ENCODE results near the gene GPR85. TPM values are rescaled to one million over a fixed set of nuclear protein-coding genes. Genes with fewer than 3 reads are reported as not detected.

The GPR85 gene
- total and polyA plus RNA-seq, 2 donors (not counting 1 experiment from before 2014, with no cell fraction given): 3.0 to 9.2 TPM

DNA sequence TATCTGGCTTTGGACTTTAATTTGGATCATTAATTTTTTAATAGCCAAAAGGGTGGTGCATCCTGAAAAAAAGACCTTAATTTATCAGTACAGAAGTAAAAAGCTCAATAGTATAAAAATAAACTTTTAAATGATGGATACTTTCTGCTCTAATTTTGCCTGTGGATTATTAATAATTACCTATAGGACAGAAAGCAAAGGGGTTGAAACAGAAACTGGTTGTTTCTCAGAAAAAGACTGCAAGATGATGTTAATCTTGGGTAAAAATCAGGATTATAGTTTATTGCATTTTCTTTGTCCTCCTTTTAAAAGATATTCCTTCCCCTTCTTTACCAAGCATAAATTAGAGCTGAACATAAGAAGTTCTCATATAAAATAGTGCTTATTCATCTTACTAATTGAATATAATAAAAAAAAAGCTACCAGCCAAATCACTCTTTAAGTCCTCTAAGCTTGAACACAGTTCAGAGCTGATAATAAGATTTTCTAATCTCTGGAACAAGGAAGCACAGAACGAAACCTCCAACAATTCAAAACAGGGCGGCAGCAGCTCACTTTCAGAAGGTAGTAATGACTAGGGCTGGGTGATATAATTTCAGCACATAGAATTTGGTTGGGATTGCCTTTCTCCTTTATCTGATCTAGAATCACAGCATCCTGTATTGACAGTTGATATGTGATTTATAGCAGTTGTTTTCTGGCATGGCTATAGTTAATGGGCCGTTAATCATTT lies 8.1 kb upstream of the GPR85 start:
- H3K27ac ChIP-seq (ENCODE audit: insufficient read depth, low read length): no peak overlapping the region
- no peaks in the 10 kb centered on the region for H3K79me2 ChIP-seq (ENCODE audit: control insufficient read depth, insufficient read depth, low read length)
- DNase-seq (ENCODE audit: low read depth in 2 of 2): no peak
- H3K4me2 ChIP-seq (ENCODE audit: extremely low read depth, insufficient read depth, low read length): no peak overlapping the region
- TF ChIP-seq, protein P1, sequence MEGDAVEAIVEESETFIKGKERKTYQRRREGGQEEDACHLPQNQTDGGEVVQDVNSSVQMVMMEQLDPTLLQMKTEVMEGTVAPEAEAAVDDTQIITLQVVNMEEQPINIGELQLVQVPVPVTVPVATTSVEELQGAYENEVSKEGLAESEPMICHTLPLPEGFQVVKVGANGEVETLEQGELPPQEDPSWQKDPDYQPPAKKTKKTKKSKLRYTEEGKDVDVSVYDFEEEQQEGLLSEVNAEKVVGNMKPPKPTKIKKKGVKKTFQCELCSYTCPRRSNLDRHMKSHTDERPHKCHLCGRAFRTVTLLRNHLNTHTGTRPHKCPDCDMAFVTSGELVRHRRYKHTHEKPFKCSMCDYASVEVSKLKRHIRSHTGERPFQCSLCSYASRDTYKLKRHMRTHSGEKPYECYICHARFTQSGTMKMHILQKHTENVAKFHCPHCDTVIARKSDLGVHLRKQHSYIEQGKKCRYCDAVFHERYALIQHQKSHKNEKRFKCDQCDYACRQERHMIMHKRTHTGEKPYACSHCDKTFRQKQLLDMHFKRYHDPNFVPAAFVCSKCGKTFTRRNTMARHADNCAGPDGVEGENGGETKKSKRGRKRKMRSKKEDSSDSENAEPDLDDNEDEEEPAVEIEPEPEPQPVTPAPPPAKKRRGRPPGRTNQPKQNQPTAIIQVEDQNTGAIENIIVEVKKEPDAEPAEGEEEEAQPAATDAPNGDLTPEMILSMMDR (conservative IDR thresholded peaks at IDR 0.05 in 1 of 2, IDR thresholded peaks at IDR 0.05 in 1 of 2; ENCODE audit: low read depth in 1 of 2, low read length in 2 of 2): no peak
- TF ChIP-seq EZH2 (IDR thresholded peaks at IDR 0.05; ENCODE audit: low read length, missing control alignments): no peak
- H3K9ac ChIP-seq (ENCODE audit: insufficient read depth, low read length): no peak overlapping the region
- H4K20me1 ChIP-seq (ENCODE audit: control insufficient read depth, extremely low read depth, insufficient read depth, low read length): no peaks in the 10 kb centered on the region
- no peaks in the 10 kb centered on the region for H3K9me3 ChIP-seq (ENCODE audit: control insufficient read depth, insufficient read depth, low read depth, low read length)
- no peaks in the 10 kb centered on the region for H3K36me3 ChIP-seq (ENCODE audit: control insufficient read depth, insufficient read depth, low read length)
- no peaks in the 10 kb centered on the region for H3K4me1 ChIP-seq (ENCODE audit: control insufficient read depth, extremely low read depth, insufficient read depth, low read length)
- no peak overlapping the region for H3K4me3 ChIP-seq (replicated peaks in 1 of 4; ENCODE audit: control extremely low read depth in 1 of 4, insufficient read depth in 1 of 4, low read depth in 3 of 4, low read length in 4 of 4)
- no peak overlapping the region for H2AFZ ChIP-seq (ENCODE audit: low read length)
- H3K27me3 ChIP-seq (ENCODE audit: control insufficient read depth, insufficient read depth, low read length): no peaks in the 10 kb centered on the region

DNA sequence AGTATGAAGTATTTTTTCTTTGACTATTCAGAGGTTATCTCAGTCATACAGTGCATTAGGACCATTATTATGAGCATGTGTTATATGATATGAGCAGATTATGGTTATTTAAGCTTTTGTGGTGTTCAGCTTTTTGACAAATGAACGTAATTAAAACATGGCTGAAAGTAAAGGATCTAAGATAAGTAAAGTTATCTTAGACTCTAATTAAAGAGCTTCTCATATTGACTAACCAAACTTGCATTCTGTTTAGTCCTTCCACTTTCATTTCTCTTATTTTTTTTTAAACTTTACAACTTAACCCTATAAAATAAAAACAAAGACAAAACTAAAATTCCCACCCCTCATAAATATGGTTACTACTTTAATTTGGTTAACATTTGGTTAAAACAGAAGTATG lies 6.9 kb upstream of the GPR85 start:
- Histone ChIP-seq H3K4me3 (replicated peaks in 1 of 4; ENCODE audit: control extremely low read depth in 1 of 4, insufficient read depth in 1 of 4, low read depth in 3 of 4, low read length in 4 of 4) (no peak overlapping the region), H3K27ac (ENCODE audit: insufficient read depth, low read length) (no peak overlapping the region), H3K9me3 (ENCODE audit: control insufficient read depth, insufficient read depth, low read depth, low read length) (no peaks in the 10 kb centered on the region), H3K79me2 (ENCODE audit: control insufficient read depth, insufficient read depth, low read length) (no peaks in the 10 kb centered on the region), H4K20me1 (ENCODE audit: control insufficient read depth, extremely low read depth, insufficient read depth, low read length) (no peaks in the 10 kb centered on the region), H3K4me1 (ENCODE audit: control insufficient read depth, extremely low read depth, insufficient read depth, low read length) (no peaks in the 10 kb centered on the region), H3K36me3 (ENCODE audit: control insufficient read depth, insufficient read depth, low read length) (no peaks in the 10 kb centered on the region), H3K9ac (ENCODE audit: insufficient read depth, low read length) (no peak overlapping the region), H3K27me3 (ENCODE audit: control insufficient read depth, insufficient read depth, low read length) (no peaks in the 10 kb centered on the region), H2AFZ (ENCODE audit: low read length) (no peak overlapping the region), H3K4me2 (ENCODE audit: extremely low read depth, insufficient read depth, low read length) (no peak overlapping the region)
- no peak for TF ChIP-seq EZH2 (IDR thresholded peaks at IDR 0.05; ENCODE audit: low read length, missing control alignments)
- TF ChIP-seq, protein P1 (conservative IDR thresholded peaks at IDR 0.05 in 1 of 2, IDR thresholded peaks at IDR 0.05 in 1 of 2; ENCODE audit: low read depth in 1 of 2, low read length in 2 of 2): no peak
- DNase-seq (ENCODE audit: low read depth in 2 of 2): no peak

DNA sequence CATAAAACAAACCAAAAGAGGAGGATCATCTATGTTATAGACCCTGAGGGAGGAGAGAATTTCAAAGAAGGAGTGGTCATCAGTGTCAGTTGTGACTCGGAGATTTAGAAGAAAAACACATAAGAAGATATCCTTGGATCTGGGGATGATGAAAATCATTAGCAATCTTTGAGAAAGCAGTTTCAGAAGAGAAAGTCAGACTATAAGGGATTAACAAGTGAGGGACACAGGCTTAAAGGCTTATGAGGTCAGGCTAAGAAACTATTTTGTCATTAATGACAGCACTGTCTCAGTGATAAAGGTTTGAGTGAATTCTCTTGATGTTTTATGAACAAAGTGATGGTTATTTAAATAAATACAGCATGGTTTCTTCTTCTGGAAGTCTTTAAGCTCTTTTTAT lies 6.1 kb upstream of the GPR85 start:
- H3K9me3 ChIP-seq (ENCODE audit: control insufficient read depth, insufficient read depth, low read depth, low read length): no peaks in the 10 kb centered on the region
- no peaks in the 10 kb centered on the region for H3K36me3 ChIP-seq (ENCODE audit: control insufficient read depth, insufficient read depth, low read length)
- peak in 1 of 2 donors; percentile 25 for DNase-seq (ENCODE audit: low read depth in 2 of 2)
- H3K9ac ChIP-seq (ENCODE audit: insufficient read depth, low read length): no peak overlapping the region
- no peak overlapping the region for H3K4me2 ChIP-seq (ENCODE audit: extremely low read depth, insufficient read depth, low read length)
- H3K27ac ChIP-seq (ENCODE audit: insufficient read depth, low read length): no peak overlapping the region
- no peaks in the 10 kb centered on the region for H3K4me1 ChIP-seq (ENCODE audit: control insufficient read depth, extremely low read depth, insufficient read depth, low read length)
- H3K27me3 ChIP-seq (ENCODE audit: control insufficient read depth, insufficient read depth, low read length): no peaks in the 10 kb centered on the region
- TF ChIP-seq, protein P1 (conservative IDR thresholded peaks at IDR 0.05 in 1 of 2, IDR thresholded peaks at IDR 0.05 in 1 of 2; ENCODE audit: low read depth in 1 of 2, low read length in 2 of 2): no peak
- TF ChIP-seq EZH2 (IDR thresholded peaks at IDR 0.05; ENCODE audit: low read length, missing control alignments): no peak
- H4K20me1 ChIP-seq (ENCODE audit: control insufficient read depth, extremely low read depth, insufficient read depth, low read length): no peaks in the 10 kb centered on the region
- no peak overlapping the region for H3K4me3 ChIP-seq (replicated peaks in 1 of 4; ENCODE audit: control extremely low read depth in 1 of 4, insufficient read depth in 1 of 4, low read depth in 3 of 4, low read length in 4 of 4)
- H3K79me2 ChIP-seq (ENCODE audit: control insufficient read depth, insufficient read depth, low read length): no peaks in the 10 kb centered on the region
- no peak overlapping the region for H2AFZ ChIP-seq (ENCODE audit: low read length)
